GM19463 (cell line): ENCODE measurements around the gene ATP5ME.
"Not testable (repeated sequence)": the region's sequence is repeated elsewhere in the genome, so short reads cannot be mapped to it uniquely, and the experiment has no call there.

ENCODE experiments used
- ATAC-seq: cut with Tn5 transposase; IDR thresholded peaks from one replicate; pipeline ENCODE4 v1.9.1; 2021; ENCODE audit warnings: mild to moderate bottlenecking, moderate library complexity; ENCODE audit not compliant: unreplicated experiment

Gene ATP5ME

DNA sequence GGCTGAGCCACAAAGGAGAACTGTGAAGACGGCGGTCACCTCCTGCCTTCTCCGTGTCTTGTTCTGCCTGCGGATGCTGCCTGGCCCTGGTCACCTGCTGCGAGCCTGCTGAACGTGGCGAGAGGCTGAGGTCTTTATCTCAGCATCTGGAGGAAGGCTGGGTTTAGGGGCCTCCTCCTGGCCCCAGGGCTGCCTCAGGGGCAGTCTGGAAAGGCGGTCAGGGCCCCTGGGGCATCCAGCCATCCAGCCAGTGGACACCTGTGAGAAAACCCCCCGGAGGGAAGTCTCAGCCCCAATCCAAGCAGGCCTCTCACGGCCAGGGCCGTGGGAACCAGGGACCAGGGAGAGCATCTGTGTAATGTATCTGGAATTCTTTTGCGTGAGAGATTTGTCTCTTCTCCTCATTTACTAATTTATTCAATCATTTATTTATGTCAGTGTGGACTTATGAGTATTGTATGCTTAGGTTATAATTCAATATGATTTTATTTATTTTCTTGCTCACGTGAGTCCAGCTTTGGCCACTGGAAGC is 37.4 kb downstream of the ATP5ME start:
- no peak for ATAC-seq

- no peak for ATAC-seq
Observed at GRCh38 chr4:635851-636627, 38.0 kb downstream of the ATP5ME start.

DNA sequence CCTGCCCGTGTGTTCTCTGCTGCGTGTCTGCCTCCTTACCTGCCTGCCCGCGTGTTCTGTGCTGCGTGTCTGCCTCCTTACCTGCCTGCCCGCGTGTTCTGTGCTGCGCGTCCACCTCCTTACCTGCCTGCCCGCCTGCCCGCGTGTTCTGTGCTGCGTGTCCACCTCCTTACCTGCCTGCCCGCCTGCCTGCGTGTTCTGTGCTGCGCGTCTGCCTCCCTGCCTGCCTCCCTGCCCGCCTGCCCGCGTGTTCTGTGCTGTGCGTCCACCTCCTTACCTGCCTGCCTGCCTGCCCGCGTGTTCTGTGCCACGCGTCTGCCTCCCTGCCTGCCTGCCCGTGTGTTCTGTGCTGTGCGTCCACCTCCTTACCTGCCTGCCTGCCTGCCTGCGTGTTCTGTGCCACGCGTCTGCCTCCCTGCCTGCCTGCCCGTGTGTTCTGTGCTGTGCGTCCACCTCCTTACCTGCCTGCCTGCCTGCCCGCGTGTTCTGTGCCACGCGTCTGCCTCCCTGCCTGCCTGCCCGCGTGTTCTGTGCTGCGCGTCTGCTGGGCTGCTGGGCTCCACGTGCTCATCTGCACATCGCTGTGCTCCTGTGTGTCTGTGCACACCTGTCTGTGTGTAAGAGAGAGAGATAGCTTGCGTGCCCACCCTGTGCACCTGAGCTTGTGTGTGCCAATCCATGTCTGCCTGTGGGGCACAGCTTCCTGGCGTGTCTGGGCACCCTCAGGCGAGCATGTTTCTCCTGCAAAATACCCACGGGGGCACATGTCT is 38.8 kb downstream of the ATP5ME start:
- ATAC-seq = not testable (repeated sequence)

DNA sequence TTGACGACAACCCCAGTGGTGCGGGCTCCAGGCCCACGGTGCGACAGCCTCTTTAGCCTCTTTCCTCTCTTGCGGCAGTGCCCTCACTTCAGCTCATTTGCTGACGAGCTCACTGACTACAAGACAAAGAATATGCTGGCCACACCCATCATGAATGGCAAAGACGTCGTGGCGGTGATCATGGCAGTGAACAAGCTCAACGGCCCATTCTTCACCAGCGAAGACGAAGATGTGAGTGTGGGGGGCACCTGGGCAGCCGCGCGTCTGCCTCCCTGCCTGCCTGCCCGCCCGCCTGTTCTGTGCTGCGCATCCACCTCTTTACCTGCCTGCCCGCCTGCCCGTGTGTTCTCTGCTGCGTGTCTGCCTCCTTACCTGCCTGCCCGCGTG is 39.5 kb downstream of the ATP5ME start:
- no peak for ATAC-seq

DNA sequence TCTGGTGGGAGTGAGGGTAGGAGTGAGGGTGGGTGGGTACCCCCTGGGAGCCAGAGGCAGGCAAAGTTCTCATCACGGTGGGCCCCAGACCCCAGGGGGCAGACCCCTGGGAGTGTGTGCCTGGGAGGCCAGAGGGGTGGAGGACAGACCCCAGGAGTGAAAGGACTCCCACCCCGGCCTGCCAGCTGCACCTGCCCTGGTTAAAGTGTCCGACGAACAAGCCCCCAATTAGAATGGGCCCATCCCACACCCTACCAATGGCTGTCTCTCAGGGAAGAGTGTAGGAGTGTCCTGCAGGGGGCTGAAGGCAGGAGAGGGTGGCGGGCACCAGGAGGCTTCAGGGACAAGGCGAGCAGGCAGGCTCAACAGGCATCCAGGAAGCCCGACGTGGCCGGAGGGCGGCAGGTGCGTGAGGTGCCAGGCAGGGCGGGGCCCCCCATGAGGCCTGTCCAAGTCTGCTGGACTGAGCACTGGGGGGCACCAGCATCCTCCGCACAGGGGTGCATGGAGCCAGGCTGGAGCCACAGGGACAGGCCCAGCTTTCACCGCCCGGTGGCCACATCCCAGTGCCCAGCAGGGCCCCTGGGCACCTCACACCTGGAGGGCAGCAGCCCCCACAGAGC is 40.0 kb downstream of the ATP5ME start:
- no peak for ATAC-seq

DNA sequence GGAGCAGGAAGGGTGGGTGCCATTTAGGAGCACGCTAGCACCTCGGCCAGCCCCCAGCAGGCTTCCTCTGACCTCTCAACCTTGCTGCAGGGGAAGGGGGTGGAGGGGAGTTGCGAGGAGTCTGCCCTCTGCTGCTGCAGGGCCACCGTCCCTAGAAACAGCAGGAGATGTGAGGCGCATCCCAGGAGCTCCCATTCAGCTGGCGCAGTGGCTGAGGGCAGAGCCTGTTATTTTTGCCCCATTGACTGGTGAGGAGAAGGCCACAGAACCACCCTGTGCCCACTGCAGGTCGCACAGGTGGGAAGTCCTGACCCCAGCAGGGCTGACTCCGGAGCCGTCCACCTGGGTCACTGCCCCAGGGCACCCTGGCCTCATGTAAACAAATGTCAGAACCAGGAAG is 40.7 kb downstream of the ATP5ME start:
- ATAC-seq = no peak

GRCh38 chr4:632926-633325 is 41.1 kb downstream of the ATP5ME start:
- ATAC-seq = no peak

DNA sequence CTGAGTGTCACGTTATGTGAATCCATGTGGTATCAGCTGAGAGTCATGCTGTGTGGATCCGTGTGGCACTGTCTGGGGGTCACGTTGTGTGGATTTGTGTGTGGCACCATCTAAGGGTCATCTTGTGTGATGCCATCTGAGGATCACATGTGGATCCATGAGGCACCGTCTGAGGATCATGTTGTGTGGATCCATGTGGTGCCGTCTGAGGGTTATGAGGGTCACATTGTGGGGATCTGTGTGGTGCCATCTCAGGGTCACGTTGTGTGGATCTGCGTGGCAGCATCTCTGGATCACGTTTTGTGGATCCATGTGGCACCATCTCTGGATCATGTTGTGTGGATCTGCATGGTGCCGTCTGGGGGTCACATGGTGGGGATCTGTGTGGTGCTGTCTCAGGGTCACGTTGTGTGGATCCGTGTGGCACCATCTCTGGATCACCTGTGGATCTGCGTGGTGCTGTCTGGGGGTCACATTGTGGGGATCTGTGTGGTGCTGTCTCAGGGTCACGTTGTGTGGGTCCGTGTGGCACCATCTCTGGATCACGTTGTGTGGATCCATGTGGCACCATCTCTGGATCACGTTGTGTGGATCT is 41.8 kb downstream of the ATP5ME start:
- no peak for ATAC-seq

DNA sequence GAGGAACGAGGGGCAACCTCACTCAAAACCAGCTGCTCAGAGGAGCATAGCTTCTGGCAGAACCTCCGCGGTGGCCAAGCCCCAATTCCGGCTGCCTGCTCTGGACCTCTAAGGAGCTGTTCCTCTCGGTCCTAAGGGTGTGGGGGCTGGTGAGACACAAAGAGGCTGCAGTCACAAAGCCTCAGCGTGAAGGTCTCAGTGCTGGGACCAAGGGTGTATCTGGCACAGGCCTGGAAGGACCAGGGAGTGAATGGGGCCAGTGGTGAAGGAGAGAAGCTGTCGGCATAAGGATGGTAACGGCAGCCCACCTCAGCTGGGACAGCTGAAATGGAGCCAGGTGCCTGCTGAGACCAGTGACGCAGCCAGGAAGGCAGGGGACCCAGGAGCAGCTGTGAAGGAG is 43.4 kb downstream of the ATP5ME start:
- no peak for ATAC-seq

GRCh38 chr4:629915-630641 is 44.0 kb downstream of the ATP5ME start:
- no peak for ATAC-seq

DNA sequence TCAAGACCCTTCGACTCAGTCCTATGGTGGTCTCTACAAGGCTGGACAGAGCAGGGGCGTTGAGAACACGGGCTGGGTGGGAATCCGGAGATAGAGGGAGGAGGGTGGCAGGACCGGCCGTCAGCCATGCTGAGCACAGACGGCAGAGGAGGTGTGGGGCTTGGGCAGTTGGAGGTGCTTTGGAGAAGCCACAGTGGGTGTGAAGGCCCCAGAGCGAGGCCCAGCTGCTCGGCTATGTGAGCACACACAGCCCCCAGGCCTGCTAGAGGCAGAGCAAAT is 44.5 kb downstream of the ATP5ME start:
- no peak for ATAC-seq

- ATAC-seq = no peak
Observed at GRCh38 chr4:628821-629635, 45.0 kb downstream of the ATP5ME start.

- no peak for ATAC-seq
Observed at GRCh38 chr4:628311-628741, 45.8 kb downstream of the ATP5ME start.

DNA sequence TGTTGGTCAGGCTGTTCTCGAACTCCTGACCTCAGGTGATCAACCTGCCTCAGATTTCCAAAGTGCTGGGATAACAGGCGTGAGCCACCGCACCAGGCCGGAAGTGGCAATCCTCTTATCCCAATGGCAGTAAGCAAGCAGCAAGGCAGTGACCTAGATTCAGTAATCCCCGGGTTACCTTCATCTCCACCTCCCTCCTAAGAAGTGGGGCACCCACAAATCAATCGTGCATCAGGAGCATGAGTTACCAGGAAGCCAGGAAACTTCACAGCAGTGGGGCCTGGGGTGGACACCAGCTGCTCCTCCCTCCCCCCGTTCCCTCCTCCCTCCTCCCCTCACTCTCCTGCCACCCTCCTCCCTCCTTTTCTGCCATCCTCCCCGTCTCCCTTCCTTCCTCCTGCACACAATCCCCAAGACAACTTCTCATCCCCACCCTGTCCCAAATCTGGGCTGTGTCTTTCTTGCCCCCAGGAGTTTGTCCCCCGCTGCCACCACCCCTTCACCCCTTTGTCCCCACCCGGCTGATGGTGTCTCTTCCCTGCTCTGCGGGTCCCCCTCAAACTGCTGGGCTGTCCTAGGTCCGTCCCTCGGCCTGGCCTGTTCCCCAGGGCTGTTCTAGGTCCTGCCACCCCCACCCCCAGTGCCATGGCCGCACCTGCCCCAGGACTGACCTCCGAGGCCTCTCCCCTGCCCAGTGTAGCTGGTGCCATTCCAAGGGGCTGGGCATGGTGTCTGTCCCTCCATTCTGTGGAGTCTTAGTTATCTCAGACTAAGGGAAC is 46.5 kb downstream of the ATP5ME start:
- no peak for ATAC-seq

DNA sequence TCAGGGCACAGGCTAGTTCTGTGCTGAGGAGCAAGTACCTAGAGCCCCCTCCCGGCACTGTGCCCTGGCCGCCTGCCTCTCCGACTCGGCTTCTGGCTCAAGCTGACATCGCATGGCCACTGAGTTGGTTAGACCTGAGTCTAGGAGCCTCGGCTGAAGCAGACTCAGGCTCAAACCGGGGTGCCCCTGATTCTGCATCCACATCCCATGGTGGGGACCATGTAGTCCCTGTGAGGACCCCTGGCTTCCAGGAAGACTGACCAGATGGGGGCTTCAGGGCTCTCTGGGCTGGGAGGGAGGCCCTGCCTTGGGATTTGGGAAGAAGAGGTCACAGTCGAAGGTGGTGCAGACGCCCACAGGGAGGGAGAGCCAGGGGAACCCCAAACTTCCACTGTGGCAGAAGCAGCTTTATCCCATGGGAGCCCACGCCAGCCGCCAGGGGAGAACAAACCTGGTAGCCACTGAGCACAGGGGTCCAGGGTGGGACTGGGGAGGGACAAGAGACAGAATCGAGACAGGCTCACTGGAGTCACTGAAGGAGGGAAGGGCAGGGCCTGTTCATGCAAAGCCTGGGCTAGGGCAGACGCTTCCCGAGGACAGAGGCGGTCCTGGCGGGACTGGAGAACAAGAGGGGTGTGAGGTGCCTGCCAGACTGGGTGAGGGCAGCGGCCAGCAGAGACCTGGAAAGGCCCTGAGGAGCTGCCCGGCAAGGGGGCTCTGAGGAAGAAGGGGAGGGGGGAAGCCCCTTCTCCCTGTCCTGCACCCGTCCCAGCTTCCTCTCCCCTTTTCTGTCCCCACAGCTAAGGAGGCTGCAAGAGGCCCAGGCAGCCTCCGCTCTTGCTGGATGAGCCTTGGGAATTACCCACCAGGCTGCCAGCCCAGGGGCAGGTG is 47.6 kb downstream of the ATP5ME start:
- no peak for ATAC-seq

DNA sequence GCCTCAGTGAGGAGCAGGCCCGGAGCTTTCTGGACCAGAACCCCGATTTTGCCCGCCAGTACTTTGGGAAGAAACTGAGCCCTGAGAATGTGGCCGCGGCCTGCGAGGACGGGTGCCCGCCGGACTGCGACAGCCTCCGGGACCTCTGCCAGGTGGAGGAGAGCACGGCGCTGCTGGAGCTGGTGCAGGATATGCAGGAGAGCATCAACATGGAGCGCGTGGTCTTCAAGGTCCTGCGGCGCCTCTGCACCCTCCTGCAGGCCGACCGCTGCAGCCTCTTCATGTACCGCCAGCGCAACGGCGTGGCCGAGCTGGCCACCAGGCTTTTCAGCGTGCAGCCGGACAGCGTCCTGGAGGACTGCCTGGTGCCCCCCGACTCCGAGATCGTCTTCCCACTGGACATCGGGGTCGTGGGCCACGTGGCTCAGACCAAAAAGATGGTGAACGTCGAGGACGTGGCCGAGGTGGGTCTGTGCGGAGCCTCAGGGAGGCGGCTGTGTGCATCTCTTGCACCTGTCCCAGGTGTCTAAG is 48.4 kb downstream of the ATP5ME start:
- no peak for ATAC-seq

- ATAC-seq = no peak
Observed at GRCh38 chr4:624705-625590, 49.1 kb downstream of the ATP5ME start, which contains the start of gene PDE6B. Gene PDE6B (plus strand): TSS chr4:625573. CDS start chr4:625627, 54 bp downstream.
